ENCODE measurements around the gene FGFBP3. TPM values are rescaled to one million over a fixed set of nuclear protein-coding genes. Genes with fewer than 3 reads are reported as not detected.

The FGFBP3 gene
- total and polyA plus RNA-seq, 2 of the 13 experiments (the other 11 are each of a cell fraction or from before 2014, with no cell fraction given) = 0.50 to 2.0 TPM

DNA sequence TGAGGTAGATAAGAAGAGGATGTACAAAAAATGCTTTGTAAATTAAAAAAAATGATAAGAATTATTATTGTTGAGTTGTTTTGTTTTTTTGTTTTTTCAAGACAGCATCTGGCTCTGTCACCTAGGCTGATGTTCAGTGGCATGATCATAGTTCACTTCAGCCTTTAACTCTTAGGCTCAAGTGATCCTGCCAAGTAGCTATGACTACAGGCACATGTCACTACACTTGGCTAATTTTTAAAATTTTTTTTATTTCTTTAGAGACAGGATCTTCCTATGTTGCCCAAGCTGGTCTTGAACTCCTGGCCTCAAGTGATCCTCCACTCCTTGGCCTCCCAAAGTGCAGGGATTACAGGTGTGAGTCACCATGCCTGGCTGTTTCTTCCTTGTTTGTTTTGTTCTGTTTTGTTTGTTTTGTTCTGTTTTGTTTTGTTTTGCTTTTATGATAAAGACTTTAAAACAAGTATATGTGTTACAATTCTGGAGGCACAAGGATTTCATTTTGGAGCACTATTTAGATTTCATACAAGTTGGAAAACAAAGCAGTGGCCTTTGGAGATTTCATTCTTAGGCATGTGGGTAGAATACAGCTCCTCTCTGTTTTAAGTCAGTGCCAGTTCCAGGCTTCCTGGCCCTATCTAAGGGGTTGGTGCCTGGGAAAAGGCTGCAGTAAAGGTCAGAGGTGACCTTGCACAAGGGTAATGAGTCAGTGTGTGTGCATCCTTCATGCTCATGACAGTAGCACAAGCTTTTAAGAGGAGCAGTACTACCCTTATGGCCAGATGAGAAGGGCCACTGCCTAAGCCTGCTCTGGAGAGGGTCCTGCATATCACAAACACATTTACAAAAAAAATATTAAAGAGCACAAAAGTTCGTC is 17.9 kb downstream of the FGFBP3 start (continued):
- TF ChIP-seq, protein P1, sequence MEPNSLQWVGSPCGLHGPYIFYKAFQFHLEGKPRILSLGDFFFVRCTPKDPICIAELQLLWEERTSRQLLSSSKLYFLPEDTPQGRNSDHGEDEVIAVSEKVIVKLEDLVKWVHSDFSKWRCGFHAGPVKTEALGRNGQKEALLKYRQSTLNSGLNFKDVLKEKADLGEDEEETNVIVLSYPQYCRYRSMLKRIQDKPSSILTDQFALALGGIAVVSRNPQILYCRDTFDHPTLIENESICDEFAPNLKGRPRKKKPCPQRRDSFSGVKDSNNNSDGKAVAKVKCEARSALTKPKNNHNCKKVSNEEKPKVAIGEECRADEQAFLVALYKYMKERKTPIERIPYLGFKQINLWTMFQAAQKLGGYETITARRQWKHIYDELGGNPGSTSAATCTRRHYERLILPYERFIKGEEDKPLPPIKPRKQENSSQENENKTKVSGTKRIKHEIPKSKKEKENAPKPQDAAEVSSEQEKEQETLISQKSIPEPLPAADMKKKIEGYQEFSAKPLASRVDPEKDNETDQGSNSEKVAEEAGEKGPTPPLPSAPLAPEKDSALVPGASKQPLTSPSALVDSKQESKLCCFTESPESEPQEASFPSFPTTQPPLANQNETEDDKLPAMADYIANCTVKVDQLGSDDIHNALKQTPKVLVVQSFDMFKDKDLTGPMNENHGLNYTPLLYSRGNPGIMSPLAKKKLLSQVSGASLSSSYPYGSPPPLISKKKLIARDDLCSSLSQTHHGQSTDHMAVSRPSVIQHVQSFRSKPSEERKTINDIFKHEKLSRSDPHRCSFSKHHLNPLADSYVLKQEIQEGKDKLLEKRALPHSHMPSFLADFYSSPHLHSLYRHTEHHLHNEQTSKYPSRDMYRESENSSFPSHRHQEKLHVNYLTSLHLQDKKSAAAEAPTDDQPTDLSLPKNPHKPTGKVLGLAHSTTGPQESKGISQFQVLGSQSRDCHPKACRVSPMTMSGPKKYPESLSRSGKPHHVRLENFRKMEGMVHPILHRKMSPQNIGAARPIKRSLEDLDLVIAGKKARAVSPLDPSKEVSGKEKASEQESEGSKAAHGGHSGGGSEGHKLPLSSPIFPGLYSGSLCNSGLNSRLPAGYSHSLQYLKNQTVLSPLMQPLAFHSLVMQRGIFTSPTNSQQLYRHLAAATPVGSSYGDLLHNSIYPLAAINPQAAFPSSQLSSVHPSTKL (CRISPR knock-in tag; IDR thresholded peaks at IDR 0.05) = peak; percentile 34; the same call in 1 of the 2 replicates
- no peak for TF ChIP-seq SOX6 (IDR thresholded peaks at IDR 0.05)
- TF ChIP-seq SOX6 (CRISPR knock-in tag; IDR thresholded peaks at IDR 0.05) = peak; percentile 38; the same call in 1 of the 2 replicates
- no peak for TF ChIP-seq MEF2D (CRISPR knock-in tag; IDR thresholded peaks at IDR 0.05)
- TF ChIP-seq, protein P2, sequence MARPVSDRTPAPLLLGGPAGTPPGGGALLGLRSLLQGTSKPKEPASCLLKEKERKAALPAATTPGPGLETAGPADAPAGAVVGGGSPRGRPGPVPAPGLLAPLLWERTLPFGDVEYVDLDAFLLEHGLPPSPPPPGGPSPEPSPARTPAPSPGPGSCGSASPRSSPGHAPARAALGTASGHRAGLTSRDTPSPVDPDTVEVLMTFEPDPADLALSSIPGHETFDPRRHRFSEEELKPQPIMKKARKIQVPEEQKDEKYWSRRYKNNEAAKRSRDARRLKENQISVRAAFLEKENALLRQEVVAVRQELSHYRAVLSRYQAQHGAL (CRISPR knock-in tag; IDR thresholded peaks at IDR 0.05; ENCODE audit: not compliant biosample characterization) = no peak
- no peak for TF ChIP-seq ZNF329 (CRISPR knock-in tag; IDR thresholded peaks at IDR 0.05; ENCODE audit: low read depth)
- TF ChIP-seq, protein P3, sequence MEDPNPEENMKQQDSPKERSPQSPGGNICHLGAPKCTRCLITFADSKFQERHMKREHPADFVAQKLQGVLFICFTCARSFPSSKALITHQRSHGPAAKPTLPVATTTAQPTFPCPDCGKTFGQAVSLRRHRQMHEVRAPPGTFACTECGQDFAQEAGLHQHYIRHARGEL (CRISPR knock-in tag; IDR thresholded peaks at IDR 0.05) = no peak
- TF ChIP-seq ZNF670 (CRISPR knock-in tag; IDR thresholded peaks at IDR 0.05; ENCODE audit: borderline replicate concordance) = peak; percentile 54; the same call in 1 of the 2 replicates
- TF ChIP-seq SMAD3 (CRISPR knock-in tag; IDR thresholded peaks at IDR 0.05) = 0 out of 2 replicates have a peak, but pooled peaks have one; percentile 19
- peak; percentile 71; the same call in 1 of the 2 replicates for TF ChIP-seq ZMYM2 (CRISPR knock-in tag; IDR thresholded peaks at IDR 0.05)
- TF ChIP-seq FOSL1 (CRISPR knock-in tag; IDR thresholded peaks at IDR 0.05; ENCODE audit: borderline replicate concordance) = 0 out of 2 replicates have a peak, but pooled peaks have one; percentile 29
- TF ChIP-seq HMG20A (CRISPR knock-in tag; IDR thresholded peaks at IDR 0.05; ENCODE audit: borderline replicate concordance) = peak; percentile 69; the same call in 1 of the 2 replicates
- 0 out of 2 replicates have a peak, but pooled peaks have one; percentile 50 for TF ChIP-seq FOXA1 (IDR thresholded peaks at IDR 0.05)
- TF ChIP-seq FOXA1 (CRISPR knock-in tag; IDR thresholded peaks at IDR 0.05) = no peak
- TF ChIP-seq JUND (CRISPR knock-in tag; IDR thresholded peaks at IDR 0.05) = peak; percentile 52; the same call in 1 of the 2 replicates

Measured in HepG2 (cell line).